OCI-LY7 (cell line): Measurements from ENCODE around the gene EEF1AKMT3. TPM values are rescaled to one million over a fixed set of nuclear protein-coding genes. Genes with fewer than 3 reads are reported as not detected.

Experiments used
- BruUV-seq: library from RNA; stranded (reverse); fragments of 400-500 nt; replicated peaks from 2 replicates; lab custom pipeline; 2021; lab: Mats Ljungman, UMichigan
- CTCF ChIA-PET: fragments of 300-600 bp; sonication (Branson Sonifier 250); formaldehyde crosslinking; loops from one replicate; lab custom pipeline; 2022; ENCODE audit warnings: antibody characterized with exemption; ENCODE audit not compliant: unreplicated experiment; lab: Charles Lee
- POLR2A ChIA-PET: fragments of 300-600 bp; sonication (Branson Sonifier 250); formaldehyde crosslinking; loops from one replicate; lab custom pipeline; 2022; ENCODE audit warnings: antibody characterized with exemption; lab: Charles Lee
- DNase-seq: peaks from one replicate; pipeline ENCODE4 v3.0.0-alpha.2; 2015; ENCODE audit warnings: low spot score
- H2AFZ ChIP-seq: fragments of 200-600 bp; sonication (generic), shearing (Covaris generic); 2 replicates; pipeline ENCODE4 v1.6.1; 2014; ENCODE audit warnings: mild to moderate bottlenecking, antibody characterized with exemption, low read length, moderate library complexity
- H3K27ac ChIP-seq: fragments of 200-600 bp; sonication (generic); 2 replicates; pipeline ENCODE4 v1.5.1; 2014; ENCODE audit warnings: mixed run types, low read depth, mild to moderate bottlenecking, moderate library complexity, low read length, inconsistent platforms; ENCODE audit not compliant: poor library complexity, severe bottlenecking
- H3K36me3 ChIP-seq: fragments of 200-600 bp; sonication (generic); 2 replicates; pipeline ENCODE4 v1.6.1; 2014; ENCODE audit warnings: mild to moderate bottlenecking, antibody characterized with exemption, low read length, moderate library complexity, mixed read lengths; ENCODE audit not compliant: insufficient read depth
- H3K4me1 ChIP-seq: fragments of 200-600 bp; sonication (generic); 2 replicates; pipeline ENCODE4 v1.5.1; 2014; ENCODE audit warnings: mild to moderate bottlenecking, low read length; ENCODE audit not compliant: insufficient read depth, poor library complexity, severe bottlenecking
- H3K4me2 ChIP-seq: fragments of 200-600 bp; sonication (generic); 2 replicates; pipeline ENCODE4 v1.6.1; 2014; ENCODE audit warnings: mild to moderate bottlenecking, low read length
- H3K4me3 ChIP-seq: fragments of 200-600 bp; sonication (generic); 2 replicates; pipeline ENCODE4 v1.5.1; 2014; ENCODE audit warnings: mild to moderate bottlenecking, low read depth, low read length; ENCODE audit not compliant: poor library complexity, severe bottlenecking
- H3K79me2 ChIP-seq: fragments of 200-600 bp; sonication (generic); 2 replicates; pipeline ENCODE4 v1.6.1; 2016; ENCODE audit warnings: low read depth, mild to moderate bottlenecking, low read length, moderate library complexity, mixed read lengths; ENCODE audit not compliant: insufficient read depth
- H3K9me2 ChIP-seq: fragments of 200-600 bp; sonication (generic); 2 replicates; pipeline ENCODE4 v1.6.1; 2016; ENCODE audit warnings: mild to moderate bottlenecking, low read length, mixed read lengths; ENCODE audit not compliant: insufficient read depth
- H3K9me3 ChIP-seq: fragments of 200-600 bp; sonication (generic); 2 replicates; pipeline ENCODE4 v1.6.1; 2014; ENCODE audit warnings: mild to moderate bottlenecking, mixed run types, low read length, mixed read lengths
- H4K20me1 ChIP-seq: fragments of 200-600 bp; sonication (generic); 2 replicates; pipeline ENCODE4 v1.6.1; 2014; ENCODE audit warnings: mild to moderate bottlenecking, antibody characterized with exemption, low read length, moderate library complexity, mixed read lengths; ENCODE audit not compliant: insufficient read depth
- EZH2phosphoT487 ChIP-seq: fragments of 200-600 bp; sonication (generic); IDR thresholded peaks from 2 replicates; pipeline ENCODE4 v1.6.1; 2018; ENCODE audit warnings: low read depth, borderline replicate concordance, mild to moderate bottlenecking, mixed run types, antibody characterized with exemption, low read length, moderate library complexity, mixed read lengths
- intact Hi-C: fragments of 100-400 bp; cut with micrococcal nuclease; formaldehyde crosslinking; loops from one replicate; pipeline ENCODE4 v1.10.0; 2022; ENCODE audit not compliant: unreplicated experiment
- total RNA-seq, 2 experiments: library from RNA; depleted of rRNA in 1 of 2; stranded (reverse); fragments of >200 nt in 1 of 2; shearing (Covaris generic) in 1 of 2; gene quantifications; 2 replicates each; pipeline ENCODE4 v1.2.3, GENCODE V29; 2014 to 2022
- TF ChIP-seq, protein P1 (sequence below): fragments of 200-600 bp; sonication (generic); conservative IDR thresholded peaks from 2 replicates; pipeline ENCODE4 v1.5.1; 2014; ENCODE audit warnings: mild to moderate bottlenecking, antibody characterized with exemption, low read length, moderate library complexity, mixed read lengths

The EEF1AKMT3 gene
- total RNA-seq, 2 experiments from 2014 or later: 3.4 to 6.3 TPM

DNA sequence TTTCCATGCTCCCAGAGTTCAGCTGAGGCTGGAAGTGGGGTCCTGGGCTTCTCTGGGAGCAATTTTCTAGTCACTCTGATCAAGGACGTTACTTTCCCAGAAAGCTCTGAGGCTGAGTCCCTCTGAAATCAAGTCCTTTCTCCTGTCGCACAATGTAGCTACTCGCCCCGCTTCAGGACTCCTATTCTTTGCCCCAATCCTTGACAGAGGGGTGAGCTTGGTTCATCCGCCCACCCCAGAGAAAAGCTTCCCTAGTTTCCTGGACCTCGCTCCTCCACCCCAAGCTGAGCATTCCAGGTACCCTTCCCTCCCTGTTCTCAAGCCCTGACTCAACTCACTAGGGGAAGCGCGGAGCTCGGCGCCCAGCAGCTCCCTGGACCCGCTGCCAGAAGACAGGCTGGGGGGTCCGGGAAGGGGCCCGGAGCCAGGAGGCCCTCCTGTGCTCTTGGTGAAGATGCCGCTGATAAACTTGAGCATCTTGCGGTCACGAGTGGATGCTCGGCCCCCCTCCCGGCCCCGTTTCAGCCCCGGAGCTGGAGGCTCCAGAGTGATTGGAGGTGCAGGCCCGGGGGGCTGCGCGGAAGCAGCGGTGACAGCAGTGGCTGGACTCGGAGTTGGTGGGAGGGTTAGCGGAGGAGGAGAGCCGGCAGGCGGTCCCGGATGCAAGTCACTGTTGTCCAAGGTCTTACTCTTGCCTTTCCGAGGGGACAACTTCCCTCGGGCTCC is 35.5 kb upstream of the EEF1AKMT3 start:
- ChIA-PET POLR2A (no interaction called here), CTCF (no interaction called here)
- TF ChIP-seq, protein P1, sequence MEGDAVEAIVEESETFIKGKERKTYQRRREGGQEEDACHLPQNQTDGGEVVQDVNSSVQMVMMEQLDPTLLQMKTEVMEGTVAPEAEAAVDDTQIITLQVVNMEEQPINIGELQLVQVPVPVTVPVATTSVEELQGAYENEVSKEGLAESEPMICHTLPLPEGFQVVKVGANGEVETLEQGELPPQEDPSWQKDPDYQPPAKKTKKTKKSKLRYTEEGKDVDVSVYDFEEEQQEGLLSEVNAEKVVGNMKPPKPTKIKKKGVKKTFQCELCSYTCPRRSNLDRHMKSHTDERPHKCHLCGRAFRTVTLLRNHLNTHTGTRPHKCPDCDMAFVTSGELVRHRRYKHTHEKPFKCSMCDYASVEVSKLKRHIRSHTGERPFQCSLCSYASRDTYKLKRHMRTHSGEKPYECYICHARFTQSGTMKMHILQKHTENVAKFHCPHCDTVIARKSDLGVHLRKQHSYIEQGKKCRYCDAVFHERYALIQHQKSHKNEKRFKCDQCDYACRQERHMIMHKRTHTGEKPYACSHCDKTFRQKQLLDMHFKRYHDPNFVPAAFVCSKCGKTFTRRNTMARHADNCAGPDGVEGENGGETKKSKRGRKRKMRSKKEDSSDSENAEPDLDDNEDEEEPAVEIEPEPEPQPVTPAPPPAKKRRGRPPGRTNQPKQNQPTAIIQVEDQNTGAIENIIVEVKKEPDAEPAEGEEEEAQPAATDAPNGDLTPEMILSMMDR: no peak
- no peak for TF ChIP-seq EZH2phosphoT487
- peaks cover 14% of the 10 kb centered on the region; the same call in 1 of the 2 replicates for H3K79me2 ChIP-seq
- no TSS peak for BruUV-seq
- H3K9me3 ChIP-seq: no peaks in the 10 kb centered on the region
- DNase-seq: no peak
- H3K4me2 ChIP-seq: no peak overlapping the region
- no peaks in the 10 kb centered on the region for H4K20me1 ChIP-seq
- no peak overlapping the region for H3K27ac ChIP-seq
- H3K9me2 ChIP-seq: no peaks in the 10 kb centered on the region
- no peak overlapping the region for H3K4me3 ChIP-seq
- intact Hi-C loops: no loop called here
- no peak overlapping the region for H2AFZ ChIP-seq
- peaks cover 28% of the 10 kb centered on the region for H3K36me3 ChIP-seq
- peaks cover 19% of the 10 kb centered on the region for H3K4me1 ChIP-seq

DNA sequence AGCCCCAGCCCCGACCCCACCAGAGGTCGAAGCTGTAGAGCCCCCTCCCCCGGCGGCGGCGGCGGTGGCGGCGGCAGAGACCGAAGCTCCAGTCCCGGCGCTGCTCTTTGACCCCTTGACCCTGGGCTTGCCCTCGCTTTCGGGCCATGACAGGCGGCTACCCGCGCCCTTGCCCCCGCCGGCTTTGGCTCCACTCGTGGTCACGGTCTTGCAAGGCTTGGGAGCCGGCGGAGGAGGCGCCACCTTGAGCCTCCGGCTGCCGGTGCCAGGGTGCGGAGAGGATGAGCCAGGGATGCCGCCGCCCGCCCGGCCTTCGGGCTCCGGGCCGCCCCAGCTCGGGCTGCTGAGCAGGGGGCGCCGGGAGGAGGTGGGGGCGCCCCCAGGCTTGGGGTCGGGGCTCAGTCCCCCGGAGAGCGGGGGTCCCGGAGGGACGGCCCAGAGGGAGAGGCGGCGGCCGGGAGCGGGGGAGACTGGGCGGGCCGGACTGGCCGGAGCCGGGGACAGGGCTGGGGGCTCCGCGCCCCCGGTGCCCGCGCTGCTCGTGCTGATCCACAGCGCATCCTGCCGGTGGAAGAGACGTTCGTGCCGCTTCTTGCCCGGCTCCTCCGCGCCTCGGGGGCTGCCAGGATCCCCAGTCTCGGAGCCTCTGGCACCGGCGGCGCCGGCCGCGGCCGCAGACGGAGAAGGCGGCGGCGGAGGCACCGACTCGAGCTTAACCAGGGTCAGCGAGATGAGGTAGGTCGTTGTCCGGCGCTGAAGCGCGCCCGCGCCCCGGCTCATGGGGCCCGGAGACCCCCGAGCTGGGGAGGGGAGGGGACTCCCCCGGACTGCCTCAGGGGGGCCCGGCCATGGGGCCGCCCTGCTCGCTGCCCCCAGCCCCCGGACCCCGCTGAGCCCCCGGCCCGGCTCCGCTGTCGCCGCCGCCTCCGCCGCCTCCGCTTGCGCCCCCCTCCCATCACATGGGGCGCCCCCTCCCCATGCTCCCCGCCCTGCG is 34.6 kb upstream of the EEF1AKMT3 start:
- H3K9me3 ChIP-seq: no peaks in the 10 kb centered on the region
- BruUV-seq: no TSS peak
- H3K4me3 ChIP-seq: no peak overlapping the region
- H3K79me2 ChIP-seq: peaks cover 14% of the 10 kb centered on the region; the same call in 1 of the 2 replicates
- no peaks in the 10 kb centered on the region for H3K9me2 ChIP-seq
- no peak for TF ChIP-seq EZH2phosphoT487
- TF ChIP-seq, protein P1: no peak
- H3K4me1 ChIP-seq: peaks cover 26% of the 10 kb centered on the region
- H2AFZ ChIP-seq: no peak overlapping the region
- POLR2A ChIA-PET: interaction anchor here (0.6 kb wide), 2 partner anchors 9 to 94 kb away, joined by 6 to 7 read pairs; no protein-coding TSS in a partner anchor
- intact Hi-C loops: no loop called here
- peaks cover 20% of the 10 kb centered on the region for H3K36me3 ChIP-seq
- no peaks in the 10 kb centered on the region for H4K20me1 ChIP-seq
- no peak for DNase-seq
- no peak overlapping the region for H3K4me2 ChIP-seq
- CTCF ChIA-PET: no interaction called here
- H3K27ac ChIP-seq: no peak overlapping the region
